Measurements from ENCODE around the gene PKP3.
"Not testable (repeated sequence)": the region's sequence is repeated elsewhere in the genome, so short reads cannot be mapped to it uniquely, and the experiment has no call there.

Gene PKP3

GRCh38 chr11:398826-399225 lies 4.8 kb downstream of the PKP3 start:
- Histone ChIP-seq H3K9me3 (ENCODE audit: control insufficient read depth, low read length) (no peaks in the 10 kb centered on the region), H3K27ac (ENCODE audit: insufficient read depth, low read depth, low read length, poor library complexity, severe bottlenecking) (no peak overlapping the region), H3K4me1 (ENCODE audit: control insufficient read depth, insufficient read depth, low read length) (no peaks in the 10 kb centered on the region), H3K27me3 (ENCODE audit: control insufficient read depth, insufficient read depth, low read length, poor library complexity, severe bottlenecking) (no peaks in the 10 kb centered on the region), H3K36me3 (ENCODE audit: control insufficient read depth, insufficient read depth, low read length) (no peaks in the 10 kb centered on the region), H3K4me3 (ENCODE audit: insufficient read depth, low read depth, low read length) (no peak overlapping the region)
- WGBS, 2 experiments, result 91 to 96% methylated on average over 20 of the region's 20 CpGs

- no peak overlapping the region for H3K4me3 ChIP-seq (ENCODE audit: insufficient read depth, low read depth, low read length)
- no peaks in the 10 kb centered on the region for H3K27me3 ChIP-seq (ENCODE audit: control insufficient read depth, insufficient read depth, low read length, poor library complexity, severe bottlenecking)
- H3K36me3 ChIP-seq (ENCODE audit: control insufficient read depth, insufficient read depth, low read length), result no peaks in the 10 kb centered on the region
- WGBS, 2 experiments, result 89 to 90% methylated on average over 21 of the region's 21 CpGs
- no peak overlapping the region for H3K27ac ChIP-seq (ENCODE audit: insufficient read depth, low read depth, low read length, poor library complexity, severe bottlenecking)
- H3K9me3 ChIP-seq (ENCODE audit: control insufficient read depth, low read length), result no peaks in the 10 kb centered on the region
- H3K4me1 ChIP-seq (ENCODE audit: control insufficient read depth, insufficient read depth, low read length), result no peaks in the 10 kb centered on the region
Observed at GRCh38 chr11:399731-400211, 5.8 kb downstream of the PKP3 start.

GRCh38 chr11:400241-400689 lies 6.3 kb downstream of the PKP3 start:
- H3K27ac ChIP-seq (ENCODE audit: insufficient read depth, low read depth, low read length, poor library complexity, severe bottlenecking), result no peak overlapping the region
- H3K4me3 ChIP-seq (ENCODE audit: insufficient read depth, low read depth, low read length), result no peak overlapping the region
- WGBS, 2 experiments, result 95% methylated on average over 50 of the region's 50 CpGs
- no peaks in the 10 kb centered on the region for H3K36me3 ChIP-seq (ENCODE audit: control insufficient read depth, insufficient read depth, low read length)
- H3K9me3 ChIP-seq (ENCODE audit: control insufficient read depth, low read length), result no peaks in the 10 kb centered on the region
- no peaks in the 10 kb centered on the region for H3K27me3 ChIP-seq (ENCODE audit: control insufficient read depth, insufficient read depth, low read length, poor library complexity, severe bottlenecking)
- H3K4me1 ChIP-seq (ENCODE audit: control insufficient read depth, insufficient read depth, low read length), result no peaks in the 10 kb centered on the region

GRCh38 chr11:401196-401595 lies 7.2 kb downstream of the PKP3 start:
- not testable (repeated sequence) for H3K36me3 ChIP-seq (ENCODE audit: control insufficient read depth, insufficient read depth, low read length); H3K27ac ChIP-seq (ENCODE audit: insufficient read depth, low read depth, low read length, poor library complexity, severe bottlenecking); H3K27me3 ChIP-seq (ENCODE audit: control insufficient read depth, insufficient read depth, low read length, poor library complexity, severe bottlenecking); H3K9me3 ChIP-seq (ENCODE audit: control insufficient read depth, low read length); H3K4me3 ChIP-seq (ENCODE audit: insufficient read depth, low read depth, low read length); H3K4me1 ChIP-seq (ENCODE audit: control insufficient read depth, insufficient read depth, low read length)
- WGBS, 2 experiments, result 95 to 96% methylated on average over 40 to 41 of the region's 52 CpGs

- Histone ChIP-seq H3K36me3 (ENCODE audit: control insufficient read depth, insufficient read depth, low read length) (no peaks in the 10 kb centered on the region), H3K27me3 (ENCODE audit: control insufficient read depth, insufficient read depth, low read length, poor library complexity, severe bottlenecking) (peaks cover 14% of the 10 kb centered on the region), H3K4me1 (ENCODE audit: control insufficient read depth, insufficient read depth, low read length) (no peaks in the 10 kb centered on the region), H3K9me3 (ENCODE audit: control insufficient read depth, low read length) (no peaks in the 10 kb centered on the region), H3K4me3 (ENCODE audit: insufficient read depth, low read depth, low read length) (no peak overlapping the region), H3K27ac (ENCODE audit: insufficient read depth, low read depth, low read length, poor library complexity, severe bottlenecking) (no peak overlapping the region)
- 92 to 93% methylated on average over 55 of the region's 55 CpGs for WGBS, 2 experiments
Observed at GRCh38 chr11:403021-403760, 9.2 kb downstream of the PKP3 start.

GRCh38 chr11:403761-404431 lies 9.9 kb downstream of the PKP3 start:
- H3K27me3 ChIP-seq (ENCODE audit: control insufficient read depth, insufficient read depth, low read length, poor library complexity, severe bottlenecking), result peaks cover 14% of the 10 kb centered on the region
- H3K9me3 ChIP-seq (ENCODE audit: control insufficient read depth, low read length), result no peaks in the 10 kb centered on the region
- H3K4me1 ChIP-seq (ENCODE audit: control insufficient read depth, insufficient read depth, low read length), result no peaks in the 10 kb centered on the region
- WGBS, 2 experiments, result 93% methylated on average over 27 of the region's 27 CpGs
- no peak overlapping the region for H3K4me3 ChIP-seq (ENCODE audit: insufficient read depth, low read depth, low read length)
- H3K27ac ChIP-seq (ENCODE audit: insufficient read depth, low read depth, low read length, poor library complexity, severe bottlenecking), result no peak overlapping the region
- H3K36me3 ChIP-seq (ENCODE audit: control insufficient read depth, insufficient read depth, low read length), result no peaks in the 10 kb centered on the region

GRCh38 chr11:404551-405264 lies 10.7 kb downstream of the PKP3 start:
- Histone ChIP-seq H3K4me1 (ENCODE audit: control insufficient read depth, insufficient read depth, low read length) (no peaks in the 10 kb centered on the region), H3K27ac (ENCODE audit: insufficient read depth, low read depth, low read length, poor library complexity, severe bottlenecking) (no peak overlapping the region), H3K9me3 (ENCODE audit: control insufficient read depth, low read length) (no peaks in the 10 kb centered on the region), H3K36me3 (ENCODE audit: control insufficient read depth, insufficient read depth, low read length) (no peaks in the 10 kb centered on the region), H3K4me3 (ENCODE audit: insufficient read depth, low read depth, low read length) (no peak overlapping the region), H3K27me3 (ENCODE audit: control insufficient read depth, insufficient read depth, low read length, poor library complexity, severe bottlenecking) (peaks cover 14% of the 10 kb centered on the region)
- WGBS, 2 experiments, result 92 to 93% methylated on average over 14 of the region's 14 CpGs

GRCh38 chr11:405323-405953 lies 11.4 kb downstream of the PKP3 start:
- peaks cover 14% of the 10 kb centered on the region for H3K27me3 ChIP-seq (ENCODE audit: control insufficient read depth, insufficient read depth, low read length, poor library complexity, severe bottlenecking)
- no peak overlapping the region for H3K4me3 ChIP-seq (ENCODE audit: insufficient read depth, low read depth, low read length)
- no peaks in the 10 kb centered on the region for H3K36me3 ChIP-seq (ENCODE audit: control insufficient read depth, insufficient read depth, low read length)
- H3K9me3 ChIP-seq (ENCODE audit: control insufficient read depth, low read length), result no peaks in the 10 kb centered on the region
- H3K27ac ChIP-seq (ENCODE audit: insufficient read depth, low read depth, low read length, poor library complexity, severe bottlenecking), result no peak overlapping the region
- WGBS, 2 experiments, result 76 to 80% methylated on average over 17 of the region's 17 CpGs
- H3K4me1 ChIP-seq (ENCODE audit: control insufficient read depth, insufficient read depth, low read length), result no peaks in the 10 kb centered on the region

GRCh38 chr11:405954-406795 lies 12.2 kb downstream of the PKP3 start:
- peak overlapping the region; percentile 45 for H3K4me3 ChIP-seq (ENCODE audit: insufficient read depth, low read depth, low read length)
- 82% methylated on average over 47 of the region's 47 CpGs for WGBS, 2 experiments

More at GRCh38 chr11:405954-406795, 12.2 kb downstream of the PKP3 start:
- Histone ChIP-seq H3K9me3 (ENCODE audit: control insufficient read depth, low read length) (no peaks in the 10 kb centered on the region), H3K36me3 (ENCODE audit: control insufficient read depth, insufficient read depth, low read length) (no peaks in the 10 kb centered on the region), H3K27me3 (ENCODE audit: control insufficient read depth, insufficient read depth, low read length, poor library complexity, severe bottlenecking) (peaks cover 14% of the 10 kb centered on the region), H3K27ac (ENCODE audit: insufficient read depth, low read depth, low read length, poor library complexity, severe bottlenecking) (no peak overlapping the region), H3K4me1 (ENCODE audit: control insufficient read depth, insufficient read depth, low read length) (no peaks in the 10 kb centered on the region)
